ENCODE measurements around the gene LCE4A. TPM values are rescaled to one million over a fixed set of nuclear protein-coding genes. Genes with fewer than 3 reads are reported as not detected.

LCE4A gene
- total RNA-seq, 1 experiment from 2014 or later: not detected

- no peak for TF ChIP-seq ZNF423 (CRISPR knock-in tag; IDR thresholded peaks at IDR 0.05)
- no peak for TF ChIP-seq MYBL2 (CRISPR knock-in tag; IDR thresholded peaks at IDR 0.05)
- TF ChIP-seq CREB1 (CRISPR knock-in tag; IDR thresholded peaks at IDR 0.05): no peak
- TF ChIP-seq ZNF121 (CRISPR knock-in tag; IDR thresholded peaks at IDR 0.05): no peak
Observed at GRCh38 chr1:152697701-152698600, 10.0 kb upstream of the LCE4A start, which contains the start of gene LCE2A (continued).

- no peak for ATAC-seq
- H3K4me1 Mint-ChIP-seq: no peaks in the 10 kb centered on the region
- no peak overlapping the region for H3K27ac Mint-ChIP-seq
- peaks cover 75% of the 10 kb centered on the region for H3K36me3 Mint-ChIP-seq
- H3K4me3 Mint-ChIP-seq: no peak overlapping the region
- ChIA-PET CTCF (no interaction called here), POLR2A (no interaction called here)
- no peak for DNase-seq (ENCODE audit: low spot score)
- TF ChIP-seq ZMAT4 (CRISPR knock-in tag; IDR thresholded peaks at IDR 0.05): no peak
- TF ChIP-seq EMX1 (CRISPR knock-in tag; IDR thresholded peaks at IDR 0.05): no peak
- TF ChIP-seq ZNF425 (CRISPR knock-in tag; conservative IDR thresholded peaks at IDR 0.05): no peak
- TF ChIP-seq ZNF512 (CRISPR knock-in tag; IDR thresholded peaks at IDR 0.05; ENCODE audit: borderline replicate concordance): no peak
- no peak for TF ChIP-seq ZNF317 (CRISPR knock-in tag; IDR thresholded peaks at IDR 0.05; ENCODE audit: borderline replicate concordance, low read depth)
- TF ChIP-seq ESRRA (CRISPR knock-in tag; IDR thresholded peaks at IDR 0.05; ENCODE audit: borderline replicate concordance): no peak
- TF ChIP-seq RORB (CRISPR knock-in tag; IDR thresholded peaks at IDR 0.05): no peak
- TF ChIP-seq AR (CRISPR knock-in tag; IDR thresholded peaks at IDR 0.05): no peak
- no peak for TF ChIP-seq GABPB1 (CRISPR knock-in tag; IDR thresholded peaks at IDR 0.05)
- no peak for TF ChIP-seq MYBL2 (CRISPR knock-in tag; IDR thresholded peaks at IDR 0.05)
- TF ChIP-seq USF1 (CRISPR knock-in tag; IDR thresholded peaks at IDR 0.05): no peak
- no peak for TF ChIP-seq NFE2L1 (CRISPR knock-in tag; IDR thresholded peaks at IDR 0.05)
- TF ChIP-seq ZNF219 (CRISPR knock-in tag; IDR thresholded peaks at IDR 0.05; ENCODE audit: borderline replicate concordance): no peak
- no peak for TF ChIP-seq IRF2 (CRISPR knock-in tag; IDR thresholded peaks at IDR 0.05; ENCODE audit: borderline replicate concordance, low read depth)
- TF ChIP-seq TEAD4 (CRISPR knock-in tag; IDR thresholded peaks at IDR 0.05): no peak
- TF ChIP-seq NFATC4 (CRISPR knock-in tag; IDR thresholded peaks at IDR 0.05): no peak
- TF ChIP-seq OVOL2 (CRISPR knock-in tag; IDR thresholded peaks at IDR 0.05; ENCODE audit: borderline replicate concordance): no peak
- no peak for TF ChIP-seq HMGXB4 (CRISPR knock-in tag; IDR thresholded peaks at IDR 0.05)
- TF ChIP-seq ZBTB21 (CRISPR knock-in tag; IDR thresholded peaks at IDR 0.05; ENCODE audit: borderline replicate concordance): no peak
- TF ChIP-seq PREB (CRISPR knock-in tag; IDR thresholded peaks at IDR 0.05; ENCODE audit: borderline replicate concordance): no peak
- H3K9me3 Mint-ChIP-seq: peaks cover 86% of the 10 kb centered on the region
- H3K27me3 Mint-ChIP-seq (ENCODE audit: low read depth): peaks cover 3% of the 10 kb centered on the region; the same call in 1 of the 2 replicates
Observed at GRCh38 chr1:152699746-152700145, 8.2 kb upstream of the LCE4A start.

All from WTC11 (cell line).